ENCODE data around the gene CSRP2.

DNA sequence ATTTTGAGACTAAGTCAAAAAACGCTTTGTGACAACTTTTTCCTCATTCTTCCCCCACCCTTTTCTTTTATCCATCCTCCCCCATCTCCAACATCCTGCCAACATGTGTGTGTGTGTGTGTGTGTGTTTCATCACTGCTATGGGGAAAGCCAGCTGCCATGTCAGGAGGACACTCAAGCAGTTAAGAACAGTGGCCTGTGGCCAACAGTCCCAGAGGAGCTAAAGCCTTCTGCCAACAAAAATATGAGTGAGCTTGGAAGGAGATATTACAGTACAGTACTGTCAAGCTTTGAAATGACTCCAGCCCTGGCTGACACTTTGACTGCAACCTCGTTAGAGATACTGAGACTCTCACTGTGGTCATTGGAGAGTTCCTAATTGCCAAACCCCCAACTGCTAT lies 5.0 kb upstream of the CSRP2 start:
- TF ChIP-seq, protein P1, sequence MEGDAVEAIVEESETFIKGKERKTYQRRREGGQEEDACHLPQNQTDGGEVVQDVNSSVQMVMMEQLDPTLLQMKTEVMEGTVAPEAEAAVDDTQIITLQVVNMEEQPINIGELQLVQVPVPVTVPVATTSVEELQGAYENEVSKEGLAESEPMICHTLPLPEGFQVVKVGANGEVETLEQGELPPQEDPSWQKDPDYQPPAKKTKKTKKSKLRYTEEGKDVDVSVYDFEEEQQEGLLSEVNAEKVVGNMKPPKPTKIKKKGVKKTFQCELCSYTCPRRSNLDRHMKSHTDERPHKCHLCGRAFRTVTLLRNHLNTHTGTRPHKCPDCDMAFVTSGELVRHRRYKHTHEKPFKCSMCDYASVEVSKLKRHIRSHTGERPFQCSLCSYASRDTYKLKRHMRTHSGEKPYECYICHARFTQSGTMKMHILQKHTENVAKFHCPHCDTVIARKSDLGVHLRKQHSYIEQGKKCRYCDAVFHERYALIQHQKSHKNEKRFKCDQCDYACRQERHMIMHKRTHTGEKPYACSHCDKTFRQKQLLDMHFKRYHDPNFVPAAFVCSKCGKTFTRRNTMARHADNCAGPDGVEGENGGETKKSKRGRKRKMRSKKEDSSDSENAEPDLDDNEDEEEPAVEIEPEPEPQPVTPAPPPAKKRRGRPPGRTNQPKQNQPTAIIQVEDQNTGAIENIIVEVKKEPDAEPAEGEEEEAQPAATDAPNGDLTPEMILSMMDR (IDR thresholded peaks at IDR 0.05 in 2 of 3, conservative IDR thresholded peaks at IDR 0.05 in 1 of 3; ENCODE audit: borderline replicate concordance in 1 of 3, insufficient read depth in 1 of 3, low read depth in 2 of 3, low read length in 2 of 3): no peak
- TF ChIP-seq YY1 (IDR thresholded peaks at IDR 0.05; ENCODE audit: extremely low read depth, insufficient replicate concordance, low read depth, low read length): no peak
- no peak for TF ChIP-seq EZH2 (IDR thresholded peaks at IDR 0.05)
- TF ChIP-seq, protein P2, sequence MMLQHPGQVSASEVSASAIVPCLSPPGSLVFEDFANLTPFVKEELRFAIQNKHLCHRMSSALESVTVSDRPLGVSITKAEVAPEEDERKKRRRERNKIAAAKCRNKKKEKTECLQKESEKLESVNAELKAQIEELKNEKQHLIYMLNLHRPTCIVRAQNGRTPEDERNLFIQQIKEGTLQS (IDR thresholded peaks at IDR 0.05): no peak
- TF ChIP-seq RAD21 (IDR thresholded peaks at IDR 0.05; ENCODE audit: low read depth): no peak
- TF ChIP-seq POLR2AphosphoS5 (IDR thresholded peaks at IDR 0.05; ENCODE audit: low read depth, low read length): no peak
- no peak for TF ChIP-seq JUND (IDR thresholded peaks at IDR 0.05)
- TF ChIP-seq, protein P3, sequence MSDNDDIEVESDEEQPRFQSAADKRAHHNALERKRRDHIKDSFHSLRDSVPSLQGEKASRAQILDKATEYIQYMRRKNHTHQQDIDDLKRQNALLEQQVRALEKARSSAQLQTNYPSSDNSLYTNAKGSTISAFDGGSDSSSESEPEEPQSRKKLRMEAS (IDR thresholded peaks at IDR 0.05): no peak

All from HCT116 (cell line).